ENCODE measurements around the gene PRKCB.

DNA sequence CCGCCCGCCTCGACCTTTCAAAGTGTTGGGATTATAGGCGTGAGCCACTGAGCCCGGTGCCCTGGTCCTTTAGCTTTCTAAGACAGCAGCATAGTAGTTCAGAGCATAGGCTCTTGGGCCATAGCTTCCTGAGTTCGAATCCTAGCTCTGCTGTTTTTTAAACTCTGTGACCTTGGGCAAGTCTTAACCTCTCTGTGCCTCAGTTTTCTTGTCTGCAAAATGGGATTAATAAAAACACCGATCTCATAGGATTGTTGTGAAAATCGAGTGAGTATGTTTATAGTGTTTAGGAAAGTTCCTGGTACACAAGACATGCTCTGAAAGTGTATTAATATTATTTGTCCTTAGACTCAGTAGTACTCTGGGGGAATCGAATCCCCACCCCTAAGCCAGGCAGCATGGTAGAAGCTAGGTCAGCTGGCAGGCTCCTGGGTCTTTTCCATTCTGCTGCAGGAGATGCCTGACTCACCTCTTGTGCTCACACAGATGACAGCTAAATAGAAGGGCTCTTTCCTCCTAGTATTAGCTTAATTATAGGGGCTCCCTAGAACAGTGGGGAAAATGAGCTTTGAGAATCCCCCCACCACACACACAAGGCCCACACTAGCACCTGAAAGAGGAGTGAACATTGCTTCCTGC is 44.1 kb downstream of the PRKCB start:
- TF ChIP-seq, protein P1, sequence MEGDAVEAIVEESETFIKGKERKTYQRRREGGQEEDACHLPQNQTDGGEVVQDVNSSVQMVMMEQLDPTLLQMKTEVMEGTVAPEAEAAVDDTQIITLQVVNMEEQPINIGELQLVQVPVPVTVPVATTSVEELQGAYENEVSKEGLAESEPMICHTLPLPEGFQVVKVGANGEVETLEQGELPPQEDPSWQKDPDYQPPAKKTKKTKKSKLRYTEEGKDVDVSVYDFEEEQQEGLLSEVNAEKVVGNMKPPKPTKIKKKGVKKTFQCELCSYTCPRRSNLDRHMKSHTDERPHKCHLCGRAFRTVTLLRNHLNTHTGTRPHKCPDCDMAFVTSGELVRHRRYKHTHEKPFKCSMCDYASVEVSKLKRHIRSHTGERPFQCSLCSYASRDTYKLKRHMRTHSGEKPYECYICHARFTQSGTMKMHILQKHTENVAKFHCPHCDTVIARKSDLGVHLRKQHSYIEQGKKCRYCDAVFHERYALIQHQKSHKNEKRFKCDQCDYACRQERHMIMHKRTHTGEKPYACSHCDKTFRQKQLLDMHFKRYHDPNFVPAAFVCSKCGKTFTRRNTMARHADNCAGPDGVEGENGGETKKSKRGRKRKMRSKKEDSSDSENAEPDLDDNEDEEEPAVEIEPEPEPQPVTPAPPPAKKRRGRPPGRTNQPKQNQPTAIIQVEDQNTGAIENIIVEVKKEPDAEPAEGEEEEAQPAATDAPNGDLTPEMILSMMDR (conservative IDR thresholded peaks at IDR 0.05; ENCODE audit: low read length), result no peak
- TF ChIP-seq EZH2phosphoT487 (IDR thresholded peaks at IDR 0.05; ENCODE audit: borderline replicate concordance, low read depth, low read length), result no peak

Measured in OCI-LY7 (cell line).